Ovary (tissue), 9 donors: Measurements from ENCODE around the gene FOXP1. TPM values are rescaled to one million over a fixed set of nuclear protein-coding genes. Genes with fewer than 3 reads are reported as not detected.

ENCODE experiments used
- DNase-seq, 5 donors: peaks; one replicate each; pipeline ENCODE4 v3.0.0-alpha.2; 2019 to 2020
- H3K27ac ChIP-seq, 2 donors: fragments of 200-600 bp; one replicate each; pipeline versions ENCODE4 v1.5.1 to v1.8.0; 2019 to 2022
- H3K27me3 ChIP-seq: fragments of 200-600 bp; one replicate; pipeline ENCODE4 v1.8.0; 2022
- H3K36me3 ChIP-seq: fragments of 200-600 bp; sonication (generic); one replicate; pipeline ENCODE4 v1.5.1; 2019
- H3K4me1 ChIP-seq: one replicate; pipeline ENCODE4 v1.8.1; 2013; ENCODE audit warnings: mild to moderate bottlenecking, moderate library complexity; ENCODE audit not compliant: insufficient read depth
- H3K4me3 ChIP-seq: fragments of 200-600 bp; sonication (generic); one replicate; pipeline ENCODE4 v1.5.1; 2017
- H3K9me3 ChIP-seq, 2 donors: fragments of 200-600 bp in 1 of 2; sonication (generic) in 1 of 2; one replicate each; pipeline versions ENCODE4 v1.5.1 to v1.8.1; 2013 to 2019; ENCODE audit warnings: mild to moderate bottlenecking in 1 of 2, moderate library complexity in 1 of 2
- CTCF ChIP-seq, 3 donors: fragments of 450-650 bp in 2 of 3; fragments of 200-600 bp in 1 of 3; IDR thresholded peaks; one replicate each; pipeline versions ENCODE4 v1.5.1 to v1.8.0; 2016 to 2022; ENCODE audit warnings: antibody characterized with exemption in 3 of 3, mild to moderate bottlenecking in 1 of 3
- EP300 ChIP-seq: sonication (generic); formaldehyde crosslinking; IDR thresholded peaks from one replicate; pipeline ENCODE4 v1.6.1; 2017; ENCODE audit warnings: antibody characterized with exemption
- POLR2A ChIP-seq: fragments of 450-650 bp; IDR thresholded peaks from one replicate; pipeline ENCODE4 v1.6.1; 2017; ENCODE audit warnings: antibody characterized with exemption, mild to moderate bottlenecking, moderate library complexity
- WGBS, 3 donors: extraction: QIAGEN DNeasy Blood & Tissue Kit in 1 of 3; methylation state at CpG; one replicate each; pipeline versions ENCODE4 v1.1.5 to v1.1.7; 2013 to 2017; 5-methylcytosine and 5-hydroxymethylcytosine counted together
- intact Hi-C, 4 donors: fragments of 100-400 bp; cut with DNase I; formaldehyde crosslinking; loops; one replicate each; pipeline versions ENCODE4 v1.11.0 to v1.15.1; 2022 to 2023
- polyA plus RNA-seq, 2 donors: library from polyadenylated mRNA; stranded (reverse); fragments of 200-250 nt in 1 of 2; fragments of 350-450 nt in 1 of 2; fragmentation: Illumina TruSeq in 1 of 2; extraction: RNeasy Lipid Tissue Mini Kit (QIAGEN cat#74804) in 1 of 2; gene quantifications; one replicate each; pipeline ENCODE4 v1.2.3, GENCODE V29; 2013 to 2014
- total RNA-seq, 7 donors: library from RNA; depleted of rRNA in 2 of 7; stranded (reverse); fragments of >200 nt in 2 of 7; fragmentation: NEBNext Ultra II Directional in 3 of 7; extraction: Animal tissue kit (Norgen Biotek cat#: 25700) in 3 of 7; gene quantifications; one replicate each; pipeline versions ENCODE4 v1.1.0 to v1.2.4, GENCODE V29; 2016 to 2023
- donor health status: DM: no; HTN: no; CAD: no; lungs with moderate emphysema.
- donor health status: DM: no; HTN: no; CAD: no.
- donor health status: Bipolar disorder and iron deficiency.
- donor health status: DM: yes; HTN: yes; CAD: no.
- donor health status: DM: no; HTN: no; CAD: no.
- donor health status: DM: yes; HTN: yes; CAD: no.

The FOXP1 gene
- total and polyA plus RNA-seq, 9 donors, result 31.7 to 126 (median 114) TPM

- intact Hi-C loops, result no loop called here
- H3K9me3 ChIP-seq, result no peaks in the 10 kb centered on the region
- H3K4me3 ChIP-seq, result no peak overlapping the region
- peak; percentile 61 to 75 (median 72) for DNase-seq
- no peak overlapping the region for H3K27ac ChIP-seq
- 14 to 25% (median 14%) methylated on average over 7 of the region's 7 CpGs for WGBS, 3 donors
- TF ChIP-seq EP300, result no peak
- H3K4me1 ChIP-seq, result peaks cover 8% of the 10 kb centered on the region
- no peaks in the 10 kb centered on the region for H3K36me3 ChIP-seq
- no peaks in the 10 kb centered on the region for H3K27me3 ChIP-seq
Measured at GRCh38 chr3:71537211-71537611, 46.3 kb downstream of the FOXP1 start.

GRCh38 chr3:71536376-71536965 is 47.1 kb downstream of the FOXP1 start:
- WGBS, 3 donors, result 45 to 65% (median 60%) methylated on average over 7 of the region's 7 CpGs
- TF ChIP-seq CTCF (IDR thresholded peaks at IDR 0.05) (no peak), EP300 (no peak), POLR2A (no peak)

GRCh38 chr3:71533588-71533987 is 49.9 kb downstream of the FOXP1 start:
- Histone ChIP-seq H3K9me3 (no peaks in the 10 kb centered on the region), H3K27me3 (no peaks in the 10 kb centered on the region), H3K36me3 (no peaks in the 10 kb centered on the region), H3K27ac (no peak overlapping the region), H3K4me3 (no peak overlapping the region), H3K4me1 (peaks cover 8% of the 10 kb centered on the region)
- no peak for DNase-seq
- intact Hi-C loops, result no loop called here
- TF ChIP-seq POLR2A, result no peak
- no peak for TF ChIP-seq CTCF (IDR thresholded peaks at IDR 0.05)
- no peak for TF ChIP-seq EP300
- 95 to 98% (median 97%) methylated on average over 4 of the region's 4 CpGs for WGBS, 3 donors

More at GRCh38 chr3:71536376-71536965, 47.1 kb downstream of the FOXP1 start:
- Histone ChIP-seq H3K27me3 (no peaks in the 10 kb centered on the region), H3K4me1 (peaks cover 8% of the 10 kb centered on the region), H3K27ac (peak overlapping the region in 1 of 2 donors; percentile 20), H3K9me3 (no peaks in the 10 kb centered on the region), H3K36me3 (no peaks in the 10 kb centered on the region), H3K4me3 (no peak overlapping the region)
- intact Hi-C loops, result no loop called here
- DNase-seq, result no peak

GRCh38 chr3:71532639-71533395 is 50.7 kb downstream of the FOXP1 start:
- Histone ChIP-seq H3K9me3 (no peaks in the 10 kb centered on the region), H3K27me3 (no peaks in the 10 kb centered on the region), H3K4me1 (peaks cover 8% of the 10 kb centered on the region), H3K4me3 (no peak overlapping the region), H3K36me3 (no peaks in the 10 kb centered on the region), H3K27ac (no peak overlapping the region)
- 58 to 71% (median 67%) methylated on average over 6 of the region's 6 CpGs for WGBS, 3 donors
- intact Hi-C loops, result no loop called here
- DNase-seq, result no peak
- no peak for TF ChIP-seq CTCF (IDR thresholded peaks at IDR 0.05)
- TF ChIP-seq POLR2A, result no peak
- TF ChIP-seq EP300, result no peak
